ENCODE measurements around the gene D2HGDH. TPM values are rescaled to one million over a fixed set of nuclear protein-coding genes. Genes with fewer than 3 reads are reported as not detected.

D2HGDH gene
- total RNA-seq, 1 experiment from 2014 or later, result 30.7 TPM

- no TSS peak for BruUV-seq (replicated peaks)
- POLR2A ChIA-PET (ENCODE audit: low non-redundant PET), result interaction anchor here (0.5 kb wide), 1 partner anchor 480 kb away, joined by 4 read pairs; no protein-coding TSS in a partner anchor
- Histone ChIP-seq H3K4me1 (ENCODE audit: insufficient read depth, low read length, poor library complexity, severe bottlenecking) (peaks cover 45% of the 10 kb centered on the region), H3K27me3 (replicated peaks; ENCODE audit: insufficient read depth, low read depth, low read length, poor library complexity) (no peaks in the 10 kb centered on the region), H3K27ac (ENCODE audit: low read depth, low read length, poor library complexity, severe bottlenecking) (peak within 1 kb of the TSS; percentile 90), H3K36me3 (ENCODE audit: insufficient read depth, low read length, poor library complexity, severe bottlenecking) (no peaks in the 10 kb centered on the region), H3K4me3 (ENCODE audit: low read depth, low read length, poor library complexity, severe bottlenecking) (no peak within 1 kb of the TSS), H3K9me3 (ENCODE audit: low read depth, low read length, poor library complexity, severe bottlenecking) (peaks cover under 1% of the 10 kb centered on the region)
- TF ChIP-seq EZH2 (IDR thresholded peaks at IDR 0.05; ENCODE audit: borderline replicate concordance, low read depth, low read length, poor library complexity, severe bottlenecking) (no peak), CTCF (conservative IDR thresholded peaks at IDR 0.05; ENCODE audit: low read depth, low read length) (no peak)
- intact Hi-C loops (cut with micrococcal nuclease; ENCODE audit: unreplicated experiment), result no loop called here
- DNase-seq (ENCODE audit: low spot score), result no peak
- CTCF ChIA-PET, result no interaction called here
Observed at GRCh38 chr2:241776336-241777169, 42.1 kb downstream of the D2HGDH start, which contains the start of gene GAL3ST2. GAL3ST2 (plus strand) TSS chr2:241776822; CDS start chr2:241776956, 134 bp downstream.

GRCh38 chr2:241777170-241777685 is 42.8 kb downstream of the D2HGDH start:
- DNase-seq (ENCODE audit: low spot score), result no peak
- Histone ChIP-seq H3K27me3 (replicated peaks; ENCODE audit: insufficient read depth, low read depth, low read length, poor library complexity) (no peaks in the 10 kb centered on the region), H3K4me3 (ENCODE audit: low read depth, low read length, poor library complexity, severe bottlenecking) (no peak overlapping the region), H3K36me3 (ENCODE audit: insufficient read depth, low read length, poor library complexity, severe bottlenecking) (no peaks in the 10 kb centered on the region), H3K4me1 (ENCODE audit: insufficient read depth, low read length, poor library complexity, severe bottlenecking) (peaks cover 38% of the 10 kb centered on the region), H3K27ac (ENCODE audit: low read depth, low read length, poor library complexity, severe bottlenecking) (peak overlapping the region; percentile 47), H3K9me3 (ENCODE audit: low read depth, low read length, poor library complexity, severe bottlenecking) (peaks cover 5% of the 10 kb centered on the region)
- TF ChIP-seq CTCF (conservative IDR thresholded peaks at IDR 0.05; ENCODE audit: low read depth, low read length) (no peak), EZH2 (IDR thresholded peaks at IDR 0.05; ENCODE audit: borderline replicate concordance, low read depth, low read length, poor library complexity, severe bottlenecking) (no peak)
- POLR2A ChIA-PET (ENCODE audit: low non-redundant PET), result interaction anchor here (0.5 kb wide), 1 partner anchor 481 kb away, joined by 4 read pairs; no protein-coding TSS in a partner anchor
- intact Hi-C loops (cut with micrococcal nuclease; ENCODE audit: unreplicated experiment), result no loop called here
- CTCF ChIA-PET, result no interaction called here
- BruUV-seq (replicated peaks), result no TSS peak

GRCh38 chr2:241777686-241778627 is 43.5 kb downstream of the D2HGDH start:
- no peak overlapping the region for H3K4me3 ChIP-seq (ENCODE audit: low read depth, low read length, poor library complexity, severe bottlenecking)
- H3K27me3 ChIP-seq (replicated peaks; ENCODE audit: insufficient read depth, low read depth, low read length, poor library complexity), result no peaks in the 10 kb centered on the region
- H3K4me1 ChIP-seq (ENCODE audit: insufficient read depth, low read length, poor library complexity, severe bottlenecking), result peaks cover 31% of the 10 kb centered on the region
- TF ChIP-seq EZH2 (IDR thresholded peaks at IDR 0.05; ENCODE audit: borderline replicate concordance, low read depth, low read length, poor library complexity, severe bottlenecking) (no peak), CTCF (conservative IDR thresholded peaks at IDR 0.05; ENCODE audit: low read depth, low read length) (no peak)
- DNase-seq (ENCODE audit: low spot score), result no peak
- no peaks in the 10 kb centered on the region for H3K36me3 ChIP-seq (ENCODE audit: insufficient read depth, low read length, poor library complexity, severe bottlenecking)
- H3K9me3 ChIP-seq (ENCODE audit: low read depth, low read length, poor library complexity, severe bottlenecking), result peaks cover 12% of the 10 kb centered on the region
- H3K27ac ChIP-seq (ENCODE audit: low read depth, low read length, poor library complexity, severe bottlenecking), result no peak overlapping the region
- intact Hi-C loops (cut with micrococcal nuclease; ENCODE audit: unreplicated experiment), result no loop called here
- no TSS peak for BruUV-seq (replicated peaks)
- CTCF ChIA-PET, result no interaction called here
- POLR2A ChIA-PET (ENCODE audit: low non-redundant PET), result no interaction called here
